Prostate gland (tissue), 2 donors: ENCODE measurements around the gene ITGA1. TPM values are rescaled to one million over a fixed set of nuclear protein-coding genes. Genes with fewer than 3 reads are reported as not detected.

Experiments used
- DNase-seq: peaks from one replicate; pipeline ENCODE4 v3.0.0-alpha.2; 2019; ENCODE audit warnings: low spot score
- H3K27ac ChIP-seq, 2 donors: fragments of 200-600 bp; sonication (generic); 2 replicates each; pipeline ENCODE4 v1.5.1; 2017 to 2019
- H3K27me3 ChIP-seq: fragments of 200-600 bp; sonication (generic); replicated peaks from 2 replicates; pipeline ENCODE4 v1.5.1; 2019; ENCODE audit not compliant: insufficient read depth
- H3K36me3 ChIP-seq, 2 donors: fragments of 200-600 bp; sonication (generic); 1 replicate in 1 of 2; 2 replicates in 1 of 2; pipeline versions ENCODE4 v1.5.1 to v1.8.1; 2017 to 2019
- H3K4me1 ChIP-seq: fragments of 200-600 bp; sonication (generic); replicated peaks from 2 replicates; pipeline ENCODE4 v1.5.1; 2019
- H3K4me3 ChIP-seq, 2 donors: fragments of 200-600 bp; sonication (generic); 2 replicates each; pipeline ENCODE4 v1.5.1; 2017 to 2019
- H3K9me3 ChIP-seq: fragments of 200-600 bp; sonication (generic); 2 replicates; pipeline ENCODE4 v1.5.1; 2017
- CTCF ChIP-seq, 4 experiments: fragments of 200-600 bp in 2 of 4; fragments of 450-650 bp in 2 of 4; sonication (generic) in 2 of 4; IDR thresholded peaks; 1 replicate in 3 of 4; 2 replicates in 1 of 4; pipeline ENCODE4 v1.5.1; 2016 to 2019; ENCODE audit warnings: antibody characterized with exemption in 4 of 4, mild to moderate bottlenecking in 2 of 4, moderate library complexity in 2 of 4
- POLR2A ChIP-seq: fragments of 450-650 bp; IDR thresholded peaks from one replicate; pipeline ENCODE4 v1.6.1; 2016; ENCODE audit warnings: antibody characterized with exemption, mild to moderate bottlenecking
- POLR2AphosphoS5 ChIP-seq: sonication (generic); formaldehyde crosslinking; IDR thresholded peaks from one replicate; pipeline ENCODE4 v1.6.1; 2017; ENCODE audit warnings: antibody characterized with exemption
- WGBS: methylation state at CpG from one replicate; pipeline ENCODE4 v1.1.5; 2018; 5-methylcytosine and 5-hydroxymethylcytosine counted together
- intact Hi-C: fragments of 100-400 bp; cut with DNase I; formaldehyde crosslinking; loops from one replicate; pipeline ENCODE4 v1.14.2; 2022
- total RNA-seq, 2 donors: library from RNA; depleted of rRNA; stranded (reverse); fragments of >200 nt; gene quantifications; one replicate each; pipeline ENCODE4 v1.1.0, GENCODE V29; 2016

ITGA1 gene
- total RNA-seq, 2 donors from 2014 or later, result 43.7 to 78.3 TPM

DNA sequence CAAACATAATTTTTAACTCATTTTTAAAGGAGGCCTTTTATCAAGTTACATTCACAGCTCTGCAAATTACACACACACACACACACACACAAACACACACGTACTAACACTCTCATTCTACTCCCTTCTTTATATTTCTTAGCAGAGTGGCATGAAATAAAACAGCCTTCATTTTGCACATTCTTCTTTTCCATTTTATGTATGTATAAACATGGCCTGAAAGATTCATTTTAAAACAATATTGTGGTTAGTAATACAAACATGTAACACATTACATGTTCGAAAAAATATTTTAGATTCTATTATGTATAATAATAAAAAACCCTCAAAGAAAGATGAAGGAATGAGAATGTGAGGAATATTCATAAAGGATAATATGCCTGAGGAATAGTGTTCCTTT is 115.4 kb downstream of the ITGA1 start:
- no peaks in the 10 kb centered on the region for H3K9me3 ChIP-seq
- no peaks in the 10 kb centered on the region for H3K4me1 ChIP-seq
- 69% methylated on average over 2 of the region's 2 CpGs for WGBS
- H3K36me3 ChIP-seq, result no peaks in the 10 kb centered on the region
- no peak for TF ChIP-seq POLR2A
- TF ChIP-seq CTCF (IDR thresholded peaks at IDR 0.05), result no peak
- no peak for TF ChIP-seq POLR2AphosphoS5
- H3K27me3 ChIP-seq, result no peaks in the 10 kb centered on the region
- H3K27ac ChIP-seq, result no peak overlapping the region
- intact Hi-C loops, result no loop called here
- no peak for DNase-seq
- no peak overlapping the region for H3K4me3 ChIP-seq

- intact Hi-C loops, result no loop called here
- no peak overlapping the region for H3K27ac ChIP-seq
- WGBS, result 87% methylated on average over 1 of the region's 1 CpG
Observed at GRCh38 chr5:52906343-52906742, 118.6 kb downstream of the ITGA1 start.

GRCh38 chr5:52906845-52907244 is 119.1 kb downstream of the ITGA1 start:
- TF ChIP-seq CTCF (IDR thresholded peaks at IDR 0.05), result no peak
- no peak for TF ChIP-seq POLR2A
- no peak for TF ChIP-seq POLR2AphosphoS5
- intact Hi-C loops, result no loop called here
- Histone ChIP-seq H3K27ac (no peak overlapping the region), H3K36me3 (no peaks in the 10 kb centered on the region), H3K27me3 (no peaks in the 10 kb centered on the region), H3K4me3 (no peak overlapping the region), H3K9me3 (no peaks in the 10 kb centered on the region), H3K4me1 (no peaks in the 10 kb centered on the region)
- no peak for DNase-seq
- 76% methylated on average over 4 of the region's 4 CpGs for WGBS

More at GRCh38 chr5:52906343-52906742, 118.6 kb downstream of the ITGA1 start:
- no peak for TF ChIP-seq POLR2A
- TF ChIP-seq POLR2AphosphoS5, result no peak
- TF ChIP-seq CTCF (IDR thresholded peaks at IDR 0.05), result no peak
- H3K36me3 ChIP-seq, result no peaks in the 10 kb centered on the region
- H3K4me3 ChIP-seq, result no peak overlapping the region
- no peaks in the 10 kb centered on the region for H3K27me3 ChIP-seq
- H3K9me3 ChIP-seq, result no peaks in the 10 kb centered on the region
- DNase-seq, result no peak
- H3K4me1 ChIP-seq, result no peaks in the 10 kb centered on the region

- 23% methylated on average over 1 of the region's 1 CpG for whole genome bisulfite sequencing
- H3K27me3 ChIP-seq, result no peaks in the 10 kb centered on the region
- TF ChIP-seq POLR2A, result no peak
- no peak for DNase-seq
- no peaks in the 10 kb centered on the region for H3K9me3 ChIP-seq
- peak overlapping the region; percentile 9 to 32 for H3K27ac ChIP-seq
- H3K4me3 ChIP-seq, result no peak overlapping the region
- intact Hi-C loops, result no loop called here
- no peaks in the 10 kb centered on the region for H3K4me1 ChIP-seq
- H3K36me3 ChIP-seq, result no peaks in the 10 kb centered on the region
Observed at GRCh38 chr5:52909192-52909591, 121.5 kb downstream of the ITGA1 start.

DNA sequence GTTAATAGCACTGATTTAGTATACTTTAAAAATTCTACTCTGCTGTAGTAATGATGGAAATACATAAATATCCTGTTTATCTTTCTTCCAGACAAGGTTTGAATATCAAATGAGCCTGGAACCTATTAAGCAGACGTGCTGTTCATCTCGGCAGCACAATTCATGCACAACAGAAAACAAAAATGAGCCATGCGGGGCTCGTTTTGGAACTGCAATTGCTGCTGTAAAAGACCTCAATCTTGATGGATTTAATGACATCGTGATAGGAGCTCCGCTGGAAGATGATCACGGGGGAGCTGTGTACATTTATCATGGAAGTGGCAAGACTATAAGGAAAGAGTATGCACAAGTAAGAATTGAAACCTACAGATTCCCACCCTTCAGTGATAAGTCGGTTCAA is 122.4 kb downstream of the ITGA1 start:
- TF ChIP-seq CTCF (IDR thresholded peaks at IDR 0.05) (no peak), POLR2A (no peak), POLR2AphosphoS5 (no peak)
- no peaks in the 10 kb centered on the region for H3K4me1 ChIP-seq
- no peaks in the 10 kb centered on the region for H3K9me3 ChIP-seq
- H3K4me3 ChIP-seq, result no peak overlapping the region
- H3K36me3 ChIP-seq, result no peaks in the 10 kb centered on the region
- no peaks in the 10 kb centered on the region for H3K27me3 ChIP-seq
- intact Hi-C loops, result no loop called here
- WGBS, result 44% methylated on average over 8 of the region's 8 CpGs
- no peak for DNase-seq
- H3K27ac ChIP-seq, result peak overlapping the region in 1 of 2 donors; percentile 11
